Gastroesophageal sphincter (tissue), 4 donors: ENCODE measurements around the gene TRDN. TPM values are rescaled to one million over a fixed set of nuclear protein-coding genes. Genes with fewer than 3 reads are reported as not detected.

Experiments
- ATAC-seq: fragments of 150-250 bp; one replicate; pipeline ENCODE4 v1.9.1; 2016; ENCODE audit warnings: mild to moderate bottlenecking, moderate library complexity
- H3K27ac ChIP-seq, 4 donors: fragments of 200-600 bp; sonication (generic) in 3 of 4; 1 replicate in 3 of 4; 2 replicates in 1 of 4; pipeline ENCODE4 v1.5.1; 2016 to 2019
- H3K27me3 ChIP-seq: fragments of 200-600 bp; sonication (generic); one replicate; pipeline ENCODE4 v1.5.1; 2019
- H3K36me3 ChIP-seq, 2 donors: fragments of 200-600 bp; sonication (generic); one replicate each; pipeline ENCODE4 v1.5.1; 2019; ENCODE audit warnings: control low read depth in 1 of 2
- H3K4me1 ChIP-seq, 3 donors: fragments of 200-600 bp; sonication (generic); 1 replicate in 2 of 3; 2 replicates in 1 of 3; pipeline ENCODE4 v1.5.1; 2016 to 2019; ENCODE audit warnings: control low read depth in 2 of 3
- H3K4me3 ChIP-seq, 2 donors: fragments of 200-600 bp; sonication (generic); one replicate each; pipeline ENCODE4 v1.5.1; 2019; ENCODE audit warnings: mild to moderate bottlenecking in 1 of 2, moderate library complexity in 1 of 2
- H3K9me3 ChIP-seq, 3 donors: fragments of 200-600 bp; sonication (generic); one replicate each; pipeline ENCODE4 v1.5.1; 2017 to 2019; ENCODE audit warnings: control low read depth in 2 of 3
- CTCF ChIP-seq, 4 experiments: fragments of 200-600 bp in 2 of 4; fragments of 450-650 bp in 2 of 4; sonication (generic) in 1 of 4; IDR thresholded peaks; one replicate each; pipeline ENCODE4 v1.5.1; 2017 to 2019; ENCODE audit warnings: antibody characterized with exemption in 4 of 4, mild to moderate bottlenecking in 2 of 4, moderate library complexity in 2 of 4
- EP300 ChIP-seq: sonication (generic); formaldehyde crosslinking; IDR thresholded peaks from one replicate; pipeline ENCODE4 v1.6.1; 2017; ENCODE audit warnings: antibody characterized with exemption, mild to moderate bottlenecking
- POLR2A ChIP-seq, 2 donors: fragments of 450-650 bp; IDR thresholded peaks; one replicate each; pipeline ENCODE4 v1.6.1; 2017; ENCODE audit warnings: antibody characterized with exemption in 2 of 2, mild to moderate bottlenecking in 2 of 2, moderate library complexity in 1 of 2
- POLR2AphosphoS5 ChIP-seq: sonication (generic); formaldehyde crosslinking; IDR thresholded peaks from one replicate; pipeline ENCODE4 v1.6.1; 2017; ENCODE audit warnings: antibody characterized with exemption
- WGBS, 2 donors: methylation state at CpG; one replicate each; pipeline ENCODE4 v1.1.5; 2018; ENCODE audit warnings: low coverage in 1 of 2; 5-methylcytosine and 5-hydroxymethylcytosine counted together
- total RNA-seq, 4 donors: library from RNA; depleted of rRNA; stranded (reverse); fragments of >200 nt; gene quantifications; one replicate each; pipeline ENCODE4 v1.1.0, GENCODE V29; 2016

The TRDN gene
- total RNA-seq, 4 donors from 2014 or later = not detected

DNA sequence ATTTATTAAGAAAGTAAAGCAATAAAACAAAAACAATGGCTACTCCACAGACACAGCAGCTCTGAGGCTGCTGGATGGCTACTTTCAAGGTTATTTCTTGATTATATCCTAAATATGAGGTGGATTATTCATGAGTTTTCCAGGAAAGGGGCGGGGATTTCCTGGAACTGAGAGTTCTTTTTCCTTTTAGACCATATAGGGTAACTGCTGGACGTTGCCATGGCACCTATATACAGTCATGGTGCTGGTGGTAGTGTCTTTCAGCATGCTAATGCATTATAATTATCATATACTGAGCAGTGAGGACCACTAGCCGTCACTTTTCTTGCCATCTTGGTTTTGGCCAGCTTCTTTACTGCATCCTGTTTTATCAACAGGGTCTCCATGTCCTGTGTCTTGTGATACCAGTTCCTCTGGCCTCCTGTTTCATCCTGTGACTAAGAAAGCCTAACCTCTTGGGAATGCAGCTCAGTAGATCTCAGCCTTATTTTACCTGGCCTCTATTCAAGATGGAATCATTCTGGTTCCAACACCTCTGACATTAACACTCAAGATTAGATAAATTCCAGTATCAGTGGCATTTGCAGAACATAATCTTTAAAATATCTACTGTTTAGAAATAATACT lies 32.3 kb upstream of the TRDN start:
- no peaks in the 10 kb centered on the region for H3K4me1 ChIP-seq
- TF ChIP-seq CTCF (IDR thresholded peaks at IDR 0.05) = no peak
- no peak for TF ChIP-seq POLR2AphosphoS5
- TF ChIP-seq POLR2A (IDR thresholded peaks at IDR 0.05) = no peak
- TF ChIP-seq EP300 = no peak
- H3K4me3 ChIP-seq = no peak overlapping the region
- no peak for ATAC-seq
- no peak overlapping the region for H3K27ac ChIP-seq
- 20 to 78% methylated on average over 1 to 3 of the region's 3 CpGs for WGBS, 2 donors
- H3K9me3 ChIP-seq = no peaks in the 10 kb centered on the region
- no peaks in the 10 kb centered on the region for H3K36me3 ChIP-seq
- no peaks in the 10 kb centered on the region for H3K27me3 ChIP-seq

- no peak for ATAC-seq
- TF ChIP-seq EP300 (no peak), POLR2AphosphoS5 (no peak), POLR2A (IDR thresholded peaks at IDR 0.05) (no peak), CTCF (IDR thresholded peaks at IDR 0.05) (no peak)
- no peaks in the 10 kb centered on the region for H3K9me3 ChIP-seq
- H3K4me1 ChIP-seq = no peaks in the 10 kb centered on the region
- no peaks in the 10 kb centered on the region for H3K36me3 ChIP-seq
- no peak overlapping the region for H3K4me3 ChIP-seq
- WGBS, 2 donors = 91% methylated on average over 6 of the region's 6 CpGs; no CpG with 5 or more reads in 1 of the 2 donors
- no peaks in the 10 kb centered on the region for H3K27me3 ChIP-seq
- no peak overlapping the region for H3K27ac ChIP-seq
Observed at GRCh38 chr6:123668063-123668462, 31.3 kb upstream of the TRDN start.

GRCh38 chr6:123663436-123663835 lies 26.7 kb upstream of the TRDN start:
- TF ChIP-seq EP300 (no peak), POLR2A (IDR thresholded peaks at IDR 0.05) (no peak)

DNA sequence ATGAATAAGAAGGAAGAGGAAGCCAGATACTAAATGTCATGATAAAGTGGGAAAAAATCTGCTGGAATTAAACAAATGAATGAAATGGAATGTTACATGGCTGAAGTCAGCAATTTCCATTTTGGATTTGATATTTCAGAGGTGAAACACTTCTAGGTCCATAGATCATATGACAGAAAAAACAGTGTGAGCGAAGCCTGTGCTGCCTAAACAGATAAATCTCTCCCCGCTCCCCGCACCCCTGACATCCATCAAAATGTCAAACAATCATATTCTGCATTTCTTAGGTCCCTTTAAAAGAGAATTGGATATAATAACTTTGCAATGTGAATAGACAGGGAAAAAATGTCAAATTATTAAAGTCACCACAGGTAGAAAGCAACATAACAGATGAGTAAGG lies 26.0 kb upstream of the TRDN start:
- TF ChIP-seq POLR2A (IDR thresholded peaks at IDR 0.05) = no peak
- TF ChIP-seq EP300 = no peak
- no peak for TF ChIP-seq CTCF (IDR thresholded peaks at IDR 0.05)
- no peak for TF ChIP-seq POLR2AphosphoS5
- WGBS, 2 donors = 17 to 41% methylated on average over 3 of the region's 3 CpGs
- Histone ChIP-seq H3K9me3 (no peaks in the 10 kb centered on the region), H3K4me3 (no peak overlapping the region), H3K27ac (no peak overlapping the region), H3K36me3 (no peaks in the 10 kb centered on the region), H3K4me1 (no peaks in the 10 kb centered on the region), H3K27me3 (no peaks in the 10 kb centered on the region)
- no peak for ATAC-seq

More at GRCh38 chr6:123663436-123663835, 26.7 kb upstream of the TRDN start:
- ATAC-seq = no peak
- Histone ChIP-seq H3K9me3 (no peaks in the 10 kb centered on the region), H3K4me1 (no peaks in the 10 kb centered on the region), H3K27me3 (no peaks in the 10 kb centered on the region), H3K36me3 (no peaks in the 10 kb centered on the region), H3K4me3 (no peak overlapping the region), H3K27ac (no peak overlapping the region)

GRCh38 chr6:123661105-123661891 lies 24.5 kb upstream of the TRDN start:
- TF ChIP-seq POLR2AphosphoS5 = no peak
- TF ChIP-seq CTCF (IDR thresholded peaks at IDR 0.05) = no peak
- TF ChIP-seq EP300 = no peak
- TF ChIP-seq POLR2A (IDR thresholded peaks at IDR 0.05) = no peak
- 85 to 86% methylated on average over 4 to 5 of the region's 5 CpGs for WGBS, 2 donors

More at GRCh38 chr6:123661105-123661891, 24.5 kb upstream of the TRDN start:
- H3K4me3 ChIP-seq = no peak overlapping the region
- H3K27me3 ChIP-seq = no peaks in the 10 kb centered on the region
- H3K9me3 ChIP-seq = no peaks in the 10 kb centered on the region
- no peak for ATAC-seq
- no peaks in the 10 kb centered on the region for H3K4me1 ChIP-seq
- no peaks in the 10 kb centered on the region for H3K36me3 ChIP-seq
- no peak overlapping the region for H3K27ac ChIP-seq
